ENCODE results near the gene TCF23. TPM values are rescaled to one million over a fixed set of nuclear protein-coding genes. Genes with fewer than 3 reads are reported as not detected.

TCF23 gene
- total and polyA plus RNA-seq, 4 donors: under 0.01 to 0.05 (median 0.02) TPM; not detected in 1

GRCh38 chr2:27122791-27123190 is 26.0 kb upstream of the TCF23 start (continued):
- TF ChIP-seq REST (IDR thresholded peaks at IDR 0.05) (no peak), HNF4G (IDR thresholded peaks at IDR 0.05) (no peak), NR2F2 (IDR thresholded peaks at IDR 0.05) (no peak), GABPA (IDR thresholded peaks at IDR 0.05 in 1 of 2, conservative IDR thresholded peaks at IDR 0.05 in 1 of 2) (no peak)

- no peaks in the 10 kb centered on the region for H3K27me3 ChIP-seq (ENCODE audit: control insufficient read depth in 4 of 4, insufficient read depth in 4 of 4, low read length in 3 of 4)
- no peak for TF ChIP-seq FOXA1 (IDR thresholded peaks at IDR 0.05)
- peak in 1 of 2 donors; percentile 5 for TF ChIP-seq HNF4A (conservative IDR thresholded peaks at IDR 0.05)
- TF ChIP-seq YY1 (IDR thresholded peaks at IDR 0.05): peak; percentile 87
- TF ChIP-seq ZBTB33 (IDR thresholded peaks at IDR 0.05): no peak
- H3K4me3 ChIP-seq (ENCODE audit: low read depth in 1 of 3, low read length in 3 of 3): peak within 1 kb of the TSS; percentile 45 to 62 (median 61)
- no peaks in the 10 kb centered on the region for H3K36me3 ChIP-seq (ENCODE audit: control insufficient read depth in 4 of 4, insufficient read depth in 3 of 4, low read depth in 1 of 4, low read length in 3 of 4)
- WGBS: 7% methylated on average over 47 of the region's 47 CpGs
- peak; percentile 71 for DNase-seq (ENCODE audit: low spot score)
- H3K9ac ChIP-seq (ENCODE audit: low read depth in 1 of 2, low read length in 2 of 2): peak within 1 kb of the TSS in 1 of 2 donors; percentile 47
- peaks cover 6 to 35% (median 19%) of the 10 kb centered on the region in 4 donors for H3K4me1 ChIP-seq (ENCODE audit: control insufficient read depth in 4 of 4, insufficient read depth in 4 of 4, low read length in 3 of 4)
- H3K9me3 ChIP-seq (ENCODE audit: control insufficient read depth in 4 of 4, low read length in 3 of 4): no peaks in the 10 kb centered on the region
- peak within 1 kb of the TSS; percentile 14 to 37 for H3K27ac ChIP-seq (ENCODE audit: low read depth in 1 of 2, low read length in 2 of 2)
These were observed 25.3 kb upstream of the TCF23 start, which contains the start of gene ABHD1 for GRCh38 chr2:27123302-27124150. ABHD1 (plus strand) TSS chr2:27123815; CDS start chr2:27123949, 134 bp downstream.

GRCh38 chr2:27125104-27125503 is 23.7 kb upstream of the TCF23 start:
- H3K36me3 ChIP-seq (ENCODE audit: control insufficient read depth in 4 of 4, insufficient read depth in 3 of 4, low read depth in 1 of 4, low read length in 3 of 4): peaks cover 0 to 8% (median 3%) of the 10 kb centered on the region in 4 donors
- no peak overlapping the region for H3K4me3 ChIP-seq (ENCODE audit: low read depth in 1 of 3, low read length in 3 of 3)
- no peaks in the 10 kb centered on the region for H3K27me3 ChIP-seq (ENCODE audit: control insufficient read depth in 4 of 4, insufficient read depth in 4 of 4, low read length in 3 of 4)
- peaks cover 0 to 27% (median 15%) of the 10 kb centered on the region in 4 donors for H3K4me1 ChIP-seq (ENCODE audit: control insufficient read depth in 4 of 4, insufficient read depth in 4 of 4, low read length in 3 of 4)
- no peaks in the 10 kb centered on the region for H3K9me3 ChIP-seq (ENCODE audit: control insufficient read depth in 4 of 4, low read length in 3 of 4)
- no peak overlapping the region for H3K9ac ChIP-seq (ENCODE audit: low read depth in 1 of 2, low read length in 2 of 2)
- no peak overlapping the region for H3K27ac ChIP-seq (ENCODE audit: low read depth in 1 of 2, low read length in 2 of 2)
- DNase-seq (ENCODE audit: low spot score): no peak
- WGBS: 90% methylated on average over 3 of the region's 3 CpGs
- no peak for TF ChIP-seq MAX (IDR thresholded peaks at IDR 0.05)
- no peak for TF ChIP-seq JUND (IDR thresholded peaks at IDR 0.05)
- TF ChIP-seq YY1 (IDR thresholded peaks at IDR 0.05): no peak
- no peak for TF ChIP-seq RAD21 (IDR thresholded peaks at IDR 0.05)
- TF ChIP-seq EGR1 (IDR thresholded peaks at IDR 0.05; ENCODE audit: low read depth in 2 of 2): no peak
- TF ChIP-seq HNF4A (conservative IDR thresholded peaks at IDR 0.05): no peak
- no peak for TF ChIP-seq ATF3 (IDR thresholded peaks at IDR 0.05)
- no peak for TF ChIP-seq FOXA1 (IDR thresholded peaks at IDR 0.05)
- TF ChIP-seq REST (IDR thresholded peaks at IDR 0.05): no peak
- TF ChIP-seq CTCF (IDR thresholded peaks at IDR 0.05; ENCODE audit: low read depth, low read length, missing input control): no peak
- TF ChIP-seq SP1 (IDR thresholded peaks at IDR 0.05): no peak
- TF ChIP-seq HNF4G (IDR thresholded peaks at IDR 0.05): no peak

Measured in liver (tissue), 9 donors.